Parathyroid adenoma (tissue), 2 donors: Measurements from ENCODE around the gene EEPD1.

ENCODE experiments used
- H2AFZ ChIP-seq: fragments of 300-600 bp; sonication (generic); one replicate; pipeline ENCODE4 v1.7.0; 2017; ENCODE audit warnings: antibody characterized with exemption, mild to moderate bottlenecking
- H3K27ac ChIP-seq: fragments of 300-600 bp; sonication (generic); one replicate; pipeline ENCODE4 v1.7.0; 2017
- H3K27me3 ChIP-seq: fragments of 300-600 bp; sonication (generic); one replicate; pipeline ENCODE4 v1.7.0; 2017; ENCODE audit warnings: low read length; ENCODE audit not compliant: control insufficient read depth, insufficient read depth
- H3K36me3 ChIP-seq: fragments of 300-600 bp; sonication (generic); one replicate; pipeline ENCODE4 v1.7.0; 2017; ENCODE audit warnings: low read length; ENCODE audit not compliant: control insufficient read depth, insufficient read depth
- H3K4me1 ChIP-seq: fragments of 300-600 bp; sonication (generic); one replicate; pipeline ENCODE4 v1.7.0; 2017; ENCODE audit warnings: control low read depth
- H3K4me2 ChIP-seq: fragments of 300-600 bp; sonication (generic); one replicate; pipeline ENCODE4 v1.7.0; 2017; ENCODE audit warnings: low read length
- H3K4me3 ChIP-seq: fragments of 300-600 bp; sonication (generic); one replicate; pipeline ENCODE4 v1.7.0; 2017; ENCODE audit warnings: low read depth, low read length
- H3K79me2 ChIP-seq: fragments of 300-600 bp; sonication (generic); one replicate; pipeline ENCODE4 v1.7.0; 2017; ENCODE audit warnings: control low read depth
- H3K9ac ChIP-seq: fragments of 300-600 bp; sonication (generic); one replicate; pipeline ENCODE4 v1.7.0; 2017; ENCODE audit warnings: mild to moderate bottlenecking
- H3K9me3 ChIP-seq: fragments of 300-600 bp; sonication (generic); one replicate; pipeline ENCODE4 v1.7.0; 2017; ENCODE audit warnings: low read length; ENCODE audit not compliant: control insufficient read depth
- TF ChIP-seq, protein P1 (sequence below): fragments of 300-600 bp; sonication (generic); IDR thresholded peaks from one replicate; pipeline ENCODE4 v1.7.0; 2017; ENCODE audit warnings: antibody characterized with exemption, mild to moderate bottlenecking
- donor health status: primary hyperparathyroidism.

Gene EEPD1

DNA sequence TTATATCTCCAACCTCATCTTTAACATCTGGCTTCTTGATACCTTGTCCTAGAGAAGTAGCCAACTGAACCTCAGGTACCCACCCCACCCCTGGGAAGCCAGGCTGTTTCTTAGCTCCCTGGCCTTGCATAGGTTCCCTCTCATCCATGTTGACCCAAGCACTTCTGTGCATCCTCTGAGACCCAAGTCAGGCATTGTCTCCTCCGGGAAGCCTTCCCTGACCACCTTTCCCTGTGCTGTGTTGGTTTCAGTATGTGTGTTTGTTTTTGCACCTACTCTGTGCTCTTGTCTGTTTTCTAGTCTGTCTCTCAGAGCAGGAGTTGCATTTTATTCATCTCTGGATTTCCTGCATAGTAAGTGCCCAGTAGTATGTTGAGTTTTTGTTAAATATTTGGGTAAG is 143.2 kb downstream of the EEPD1 start:
- Histone ChIP-seq H3K4me2 (no peak overlapping the region), H3K79me2 (no peaks in the 10 kb centered on the region), H3K36me3 (no peaks in the 10 kb centered on the region), H2AFZ (no peak overlapping the region), H3K27ac (no peak overlapping the region), H3K4me1 (peaks cover 5% of the 10 kb centered on the region), H3K4me3 (no peak overlapping the region), H3K9ac (no peak overlapping the region), H3K27me3 (no peaks in the 10 kb centered on the region), H3K9me3 (no peaks in the 10 kb centered on the region)
- TF ChIP-seq, protein P1, sequence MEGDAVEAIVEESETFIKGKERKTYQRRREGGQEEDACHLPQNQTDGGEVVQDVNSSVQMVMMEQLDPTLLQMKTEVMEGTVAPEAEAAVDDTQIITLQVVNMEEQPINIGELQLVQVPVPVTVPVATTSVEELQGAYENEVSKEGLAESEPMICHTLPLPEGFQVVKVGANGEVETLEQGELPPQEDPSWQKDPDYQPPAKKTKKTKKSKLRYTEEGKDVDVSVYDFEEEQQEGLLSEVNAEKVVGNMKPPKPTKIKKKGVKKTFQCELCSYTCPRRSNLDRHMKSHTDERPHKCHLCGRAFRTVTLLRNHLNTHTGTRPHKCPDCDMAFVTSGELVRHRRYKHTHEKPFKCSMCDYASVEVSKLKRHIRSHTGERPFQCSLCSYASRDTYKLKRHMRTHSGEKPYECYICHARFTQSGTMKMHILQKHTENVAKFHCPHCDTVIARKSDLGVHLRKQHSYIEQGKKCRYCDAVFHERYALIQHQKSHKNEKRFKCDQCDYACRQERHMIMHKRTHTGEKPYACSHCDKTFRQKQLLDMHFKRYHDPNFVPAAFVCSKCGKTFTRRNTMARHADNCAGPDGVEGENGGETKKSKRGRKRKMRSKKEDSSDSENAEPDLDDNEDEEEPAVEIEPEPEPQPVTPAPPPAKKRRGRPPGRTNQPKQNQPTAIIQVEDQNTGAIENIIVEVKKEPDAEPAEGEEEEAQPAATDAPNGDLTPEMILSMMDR, result no peak

DNA sequence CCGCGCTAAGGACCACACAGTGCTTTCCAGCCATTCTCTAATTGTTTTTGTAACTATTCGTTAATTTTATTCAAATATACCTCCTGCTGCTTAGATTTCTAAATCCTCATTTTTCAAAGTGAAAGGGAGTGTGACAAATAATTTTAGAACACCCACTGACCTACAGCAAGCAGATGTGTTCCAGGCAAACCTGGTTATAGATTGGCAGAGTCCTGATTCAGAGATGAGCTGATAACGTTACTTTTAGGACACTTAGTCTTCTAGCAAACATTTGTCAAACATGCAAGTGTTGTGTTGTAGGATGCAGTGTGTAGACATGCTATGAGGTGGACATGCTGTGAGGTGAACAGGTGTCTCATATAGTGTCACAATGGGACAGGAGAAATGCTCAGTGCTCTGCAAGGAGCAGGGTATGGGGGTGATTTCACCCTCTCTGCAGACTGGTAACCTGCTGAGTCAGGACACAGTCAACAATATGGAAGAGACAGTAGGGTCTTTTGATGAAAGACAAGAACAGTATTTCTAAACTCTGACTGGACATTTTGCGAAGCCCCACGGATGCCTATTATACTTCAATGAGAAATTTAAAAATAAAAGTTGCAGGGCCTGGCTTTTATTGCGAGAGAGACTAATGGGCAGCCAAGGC is 144.4 kb downstream of the EEPD1 start:
- Histone ChIP-seq H3K9me3 (no peaks in the 10 kb centered on the region), H3K4me2 (no peak overlapping the region), H3K79me2 (no peaks in the 10 kb centered on the region), H3K9ac (no peak overlapping the region), H3K4me3 (no peak overlapping the region), H3K36me3 (no peaks in the 10 kb centered on the region), H2AFZ (no peak overlapping the region), H3K27ac (no peak overlapping the region), H3K27me3 (no peaks in the 10 kb centered on the region), H3K4me1 (no peaks in the 10 kb centered on the region)
- TF ChIP-seq, protein P1, result no peak

DNA sequence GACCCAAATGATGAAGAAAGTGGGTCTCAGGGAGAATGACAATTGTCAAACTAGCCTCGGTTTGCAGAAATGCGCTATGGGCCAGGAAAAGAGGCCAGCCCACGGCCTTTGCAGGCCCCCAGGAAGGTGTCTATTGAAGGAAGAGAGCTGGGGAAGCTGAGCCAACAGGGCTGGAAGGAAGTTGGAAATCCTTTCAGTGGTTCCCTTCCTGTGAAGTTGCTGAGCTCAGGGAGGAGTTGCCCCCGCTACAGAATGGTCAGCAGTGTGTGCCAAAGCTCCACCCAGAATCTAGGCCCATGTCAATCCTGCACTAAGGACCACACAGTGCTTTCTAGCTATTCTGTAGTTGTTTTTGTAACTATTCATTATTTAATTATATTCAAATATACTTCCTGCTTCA is 145.1 kb downstream of the EEPD1 start:
- no peaks in the 10 kb centered on the region for H3K36me3 ChIP-seq

DNA sequence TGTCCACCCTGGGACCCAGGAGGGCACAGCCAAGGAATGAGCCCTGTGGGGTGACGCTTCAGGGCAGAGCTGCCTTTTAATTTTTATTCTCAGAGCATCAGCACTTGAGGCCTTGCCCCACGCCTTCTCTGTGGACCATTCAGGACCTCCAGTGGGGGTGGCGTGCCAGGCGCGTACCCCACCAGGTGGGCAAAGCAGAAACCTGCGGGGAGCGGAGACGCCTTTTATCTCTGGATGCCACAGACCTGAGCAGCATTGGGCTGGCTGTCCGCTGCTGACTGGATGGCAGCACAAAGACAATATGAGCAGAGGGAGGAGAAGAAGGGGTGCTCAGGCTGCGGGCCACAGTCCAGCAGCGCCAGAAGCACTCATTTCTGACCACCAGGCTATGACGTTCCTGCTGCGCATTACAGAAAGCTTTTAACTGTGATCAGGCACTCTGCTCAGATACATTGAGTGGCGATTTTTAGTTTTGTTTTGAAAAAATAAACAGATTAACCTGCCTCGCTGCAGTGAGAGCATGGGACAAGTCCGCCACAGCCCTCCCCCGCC is 146.2 kb downstream of the EEPD1 start:
- Histone ChIP-seq H3K9me3 (no peaks in the 10 kb centered on the region), H3K9ac (no peak overlapping the region), H3K4me2 (no peak overlapping the region), H3K4me1 (peaks cover 7% of the 10 kb centered on the region), H3K36me3 (no peaks in the 10 kb centered on the region), H3K4me3 (no peak overlapping the region), H3K27me3 (no peaks in the 10 kb centered on the region), H3K27ac (no peak overlapping the region), H2AFZ (no peak overlapping the region), H3K79me2 (no peaks in the 10 kb centered on the region)
- TF ChIP-seq, protein P1, result no peak

More for the DNA sequence above, 145.1 kb downstream of the EEPD1 start:
- H2AFZ ChIP-seq, result no peak overlapping the region
- no peaks in the 10 kb centered on the region for H3K79me2 ChIP-seq
- no peaks in the 10 kb centered on the region for H3K9me3 ChIP-seq
- no peak overlapping the region for H3K4me3 ChIP-seq
- H3K27me3 ChIP-seq, result no peaks in the 10 kb centered on the region
- H3K27ac ChIP-seq, result no peak overlapping the region
- H3K4me1 ChIP-seq, result peaks cover 1% of the 10 kb centered on the region
- TF ChIP-seq, protein P1, result no peak
- H3K4me2 ChIP-seq, result no peak overlapping the region
- no peak overlapping the region for H3K9ac ChIP-seq

DNA sequence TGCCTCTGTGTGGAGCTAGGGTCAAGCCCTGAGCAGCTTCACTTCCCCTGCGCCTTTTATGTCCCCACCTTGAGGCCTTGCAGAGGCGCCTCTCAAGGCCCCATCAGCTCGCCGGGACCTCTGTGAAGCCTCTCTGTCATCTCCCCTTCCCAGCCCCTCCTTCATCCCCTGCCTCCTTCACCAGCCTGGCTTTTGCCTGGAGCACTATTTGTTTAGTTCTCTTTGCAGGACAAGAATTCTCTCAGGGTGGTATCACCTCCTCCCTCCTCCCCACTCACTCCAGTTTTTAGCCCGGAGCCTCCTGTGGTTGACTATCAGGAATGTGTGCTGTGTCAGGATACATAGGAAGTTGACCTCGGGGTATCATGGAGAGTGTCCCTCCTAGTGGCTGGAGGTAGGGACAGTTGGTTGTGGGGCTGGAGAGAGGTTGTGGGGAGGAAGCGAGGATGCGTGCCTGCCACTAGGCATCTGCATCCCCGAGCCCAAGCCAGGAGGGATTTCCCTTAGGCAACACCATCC is 146.8 kb downstream of the EEPD1 start:
- Histone ChIP-seq H3K4me2 (no peak overlapping the region), H3K36me3 (no peaks in the 10 kb centered on the region), H3K79me2 (no peaks in the 10 kb centered on the region), H3K4me3 (no peak overlapping the region), H3K27me3 (no peaks in the 10 kb centered on the region), H3K4me1 (peaks cover 7% of the 10 kb centered on the region), H3K9me3 (no peaks in the 10 kb centered on the region), H3K9ac (no peak overlapping the region), H2AFZ (no peak overlapping the region), H3K27ac (no peak overlapping the region)
- TF ChIP-seq, protein P1, result no peak
